NOMO-1 (cell line): Measurements from ENCODE around the gene OPCML.

Experiments
- DNase-seq, 2 experiments: peaks; one replicate each; lab custom pipeline; 2025; ENCODE audit not compliant: unreplicated experiment in 2 of 2; lab: John Stamatoyannopoulos, UW

The OPCML gene

DNA sequence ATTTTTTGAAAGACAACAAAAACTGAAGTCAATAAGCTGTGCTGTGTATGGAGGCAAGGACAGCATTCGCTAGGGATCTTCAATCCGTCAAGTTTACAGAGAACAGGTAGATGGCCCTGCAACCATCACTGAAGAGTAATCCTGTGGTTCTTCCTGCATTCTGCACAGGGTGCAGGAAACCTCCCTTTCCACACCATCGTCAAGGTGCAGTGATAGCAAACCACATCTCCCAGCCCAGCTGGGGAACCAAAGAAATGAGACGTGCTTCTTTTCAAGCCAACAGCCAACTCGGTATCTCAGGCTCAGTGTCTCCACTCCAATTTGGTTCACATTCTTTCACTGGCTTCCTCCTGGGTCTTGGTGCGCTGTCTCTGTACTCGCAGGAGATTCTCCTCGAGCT, 814.5 kb downstream of the OPCML start:
- no peak for DNase-seq

DNA sequence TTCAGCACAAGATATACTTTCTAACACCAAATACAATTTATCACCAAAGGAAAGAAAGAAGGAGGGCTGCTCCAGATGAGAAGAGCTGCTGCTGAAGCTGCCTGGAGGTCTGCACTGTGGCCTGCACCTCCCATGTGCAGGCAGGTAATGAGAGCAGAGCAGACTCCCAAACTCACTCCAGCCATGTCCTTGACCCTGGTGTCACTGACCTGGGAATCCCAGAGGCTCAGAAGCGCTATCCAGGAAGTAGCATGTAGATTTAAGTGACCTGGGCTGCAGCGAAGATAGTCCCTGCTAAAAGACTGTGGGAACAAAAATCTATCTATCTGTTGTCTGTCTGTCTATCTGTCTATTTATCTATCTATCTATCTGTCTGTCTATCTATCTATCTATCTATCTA, 816.3 kb downstream of the OPCML start:
- no peak for DNase-seq

GRCh38 chr11:132714859-132715440, 817.4 kb downstream of the OPCML start:
- no peak for DNase-seq

DNA sequence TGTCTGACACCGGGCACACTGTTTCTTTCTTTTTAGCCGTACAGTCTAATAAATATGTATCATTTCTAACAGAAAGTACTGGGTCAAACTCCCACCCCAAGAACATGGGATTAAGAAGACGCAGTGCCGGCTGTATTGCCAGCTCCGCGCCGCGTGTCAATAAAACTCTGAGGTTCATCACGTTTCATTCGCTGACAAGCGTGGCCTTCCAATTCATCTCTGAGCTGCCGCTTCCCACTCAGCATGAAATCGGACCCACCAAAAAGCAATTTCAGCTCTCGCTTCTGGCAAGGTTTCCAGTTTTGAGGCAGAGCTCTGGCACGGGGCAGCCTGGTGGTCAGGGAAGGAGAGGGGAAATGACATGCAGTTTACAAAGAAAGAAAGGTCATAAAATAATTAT, 819.8 kb downstream of the OPCML start:
- DNase-seq = no peak

- no peak for DNase-seq
Observed at GRCh38 chr11:132704781-132705375, 827.4 kb downstream of the OPCML start.

GRCh38 chr11:132692891-132693290, 839.4 kb downstream of the OPCML start:
- DNase-seq = no peak

DNA sequence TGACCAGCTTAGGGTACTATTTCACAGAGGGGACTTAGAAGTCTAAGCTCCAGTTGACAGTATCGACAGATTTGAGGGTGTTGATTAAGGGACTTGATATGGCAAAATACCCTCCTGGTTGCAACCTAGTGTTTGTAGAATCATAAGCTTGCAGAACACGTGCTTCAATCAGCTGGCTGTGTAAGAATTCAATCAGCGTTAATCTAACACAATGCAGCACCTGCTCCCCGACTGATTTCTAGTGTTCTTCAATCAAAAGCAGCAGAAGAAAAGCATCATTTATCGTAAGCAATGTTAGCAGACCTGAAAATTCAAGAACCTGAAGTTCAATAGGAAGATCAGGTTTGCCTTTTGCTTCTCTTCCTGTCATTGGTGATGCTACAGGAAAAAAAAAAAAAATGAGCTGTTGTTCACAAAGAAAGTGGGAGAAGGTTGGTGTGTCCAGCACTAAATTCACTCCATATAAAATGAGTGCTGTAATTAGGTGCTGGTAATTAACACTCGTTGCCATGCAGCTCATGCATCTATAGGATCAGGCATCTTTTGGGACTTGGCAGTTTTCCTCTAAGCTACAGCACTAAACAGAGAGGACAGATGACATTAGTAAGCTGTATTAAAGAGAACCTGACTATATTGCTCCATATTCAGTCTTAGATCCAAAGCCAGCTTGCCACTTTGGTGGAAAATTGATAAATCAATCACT, 840.3 kb downstream of the OPCML start:
- DNase-seq = no peak

GRCh38 chr11:132686886-132687285, 845.4 kb downstream of the OPCML start:
- no peak for DNase-seq

GRCh38 chr11:132685174-132685611, 847.1 kb downstream of the OPCML start:
- peak; percentile 68 to 76 for DNase-seq

GRCh38 chr11:132683602-132684001, 848.7 kb downstream of the OPCML start:
- no peak for DNase-seq

- DNase-seq = no peak
Observed at GRCh38 chr11:132681971-132682370, 850.3 kb downstream of the OPCML start.

DNA sequence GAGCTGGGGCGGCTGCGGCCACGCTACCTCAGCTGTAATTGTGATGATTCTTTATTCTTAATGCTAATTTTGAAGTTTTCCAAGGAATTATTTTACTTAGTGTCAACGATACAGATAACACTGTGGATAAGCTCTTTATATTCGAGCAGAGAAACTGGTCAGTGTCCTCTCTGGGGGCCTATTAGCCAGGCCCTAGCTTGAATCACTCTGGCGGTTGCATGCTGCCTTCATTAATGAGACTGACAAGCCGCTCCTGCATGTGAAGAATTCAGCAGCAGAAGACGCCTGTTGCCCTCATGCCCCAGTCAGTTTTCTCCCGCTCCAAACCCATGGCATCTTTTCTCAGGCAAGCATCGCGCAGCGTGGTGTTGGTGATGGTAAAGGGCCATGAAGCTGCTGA, 851.7 kb downstream of the OPCML start:
- DNase-seq = no peak

- DNase-seq = no peak
Observed at GRCh38 chr11:132674151-132674550, 858.1 kb downstream of the OPCML start.

DNA sequence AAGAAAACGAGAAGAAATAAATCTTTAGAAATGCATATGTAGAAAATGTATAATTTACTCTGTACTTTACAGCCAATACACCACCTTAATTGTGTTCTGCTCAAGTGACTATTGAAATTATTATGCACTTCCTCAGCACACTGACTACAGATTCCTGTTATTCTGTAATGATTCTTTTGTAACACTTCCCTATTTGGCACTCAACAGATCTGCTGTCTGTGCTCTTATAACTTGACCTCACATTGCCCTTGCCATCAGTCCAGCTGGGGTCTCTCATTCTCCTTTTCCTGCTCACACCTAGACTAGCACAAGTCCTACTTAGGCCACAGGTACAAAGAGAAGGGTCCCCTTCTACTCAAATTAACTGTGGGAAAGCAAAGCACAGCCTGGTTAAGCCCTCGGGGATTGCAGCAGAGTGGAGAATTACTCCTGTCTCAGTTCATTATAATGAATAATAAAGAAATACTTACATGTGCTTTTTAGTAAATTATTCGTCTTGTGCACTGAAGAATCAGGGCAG, 860.4 kb downstream of the OPCML start:
- peak; percentile 23 to 51 for DNase-seq

DNA sequence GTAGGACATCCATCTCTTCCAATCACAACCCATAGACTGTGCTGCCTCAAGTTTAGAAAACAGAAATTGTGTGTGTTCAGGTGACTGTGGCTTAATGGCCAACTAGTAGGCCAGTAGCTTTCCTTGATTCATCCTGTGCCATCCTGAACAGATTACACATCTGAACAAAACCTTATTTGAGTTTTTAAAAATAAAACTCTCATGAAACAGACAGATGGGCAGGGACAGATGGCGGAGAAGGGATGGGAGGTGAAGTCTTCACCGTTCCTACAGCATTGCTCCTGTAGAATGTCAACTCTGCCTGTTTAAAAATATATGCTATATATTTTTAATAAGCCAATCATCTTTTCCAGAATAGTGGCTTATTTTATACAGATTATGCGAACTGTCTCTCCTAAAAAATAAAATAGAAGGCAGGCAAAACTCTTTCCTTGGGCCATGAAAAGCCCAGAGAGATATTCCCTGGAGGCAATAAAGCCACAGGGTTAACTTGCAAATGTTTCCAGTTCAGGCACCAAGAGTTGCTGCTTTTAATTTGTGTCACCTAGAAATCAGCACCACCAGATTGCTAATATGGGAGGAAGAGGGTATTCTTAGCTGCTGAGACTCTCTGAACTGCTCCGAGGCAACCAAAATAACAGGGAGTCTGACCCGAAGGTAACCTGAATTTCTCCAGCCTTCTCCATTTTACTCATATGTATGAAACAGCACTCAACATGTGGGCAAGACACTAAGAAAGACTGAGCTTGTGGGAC, 861.2 kb downstream of the OPCML start:
- DNase-seq = no peak

DNA sequence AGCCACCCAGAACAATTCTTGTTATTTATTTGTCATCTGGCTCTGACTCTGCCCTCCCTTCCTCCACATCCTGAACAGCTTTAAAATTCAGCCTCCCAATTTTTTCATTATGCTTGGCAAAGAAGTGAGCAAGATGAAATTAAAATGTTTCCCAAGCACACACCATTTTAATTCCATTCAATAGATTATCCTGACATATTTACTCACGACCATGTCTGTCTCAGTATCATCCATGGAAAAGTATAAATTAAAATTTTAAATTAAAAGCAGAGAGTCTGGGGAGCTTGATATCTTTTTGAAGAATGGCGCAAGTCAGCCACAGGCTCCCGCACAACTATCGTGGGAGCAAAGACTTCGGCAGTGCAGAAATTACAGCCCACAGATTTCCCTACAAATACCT, 862.4 kb downstream of the OPCML start:
- no peak for DNase-seq

DNA sequence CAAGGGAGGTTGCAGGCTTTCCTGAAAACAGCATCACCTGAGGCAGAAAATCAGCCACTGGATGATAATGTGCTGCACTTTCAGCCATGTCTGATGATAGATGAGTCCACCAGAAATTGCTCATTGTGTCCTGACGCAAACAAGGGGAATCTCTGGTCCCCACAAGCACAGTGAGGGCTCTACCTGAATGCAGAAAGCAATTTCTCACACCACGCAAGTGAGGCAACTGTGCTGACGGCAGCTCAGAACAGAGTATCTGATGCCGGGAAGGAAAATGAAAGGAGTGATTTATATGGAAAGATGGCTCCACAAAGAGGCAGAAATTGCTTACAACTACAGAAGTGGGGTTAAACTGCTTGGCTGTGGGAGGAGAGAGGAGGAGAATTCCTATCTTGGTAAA, 867.1 kb downstream of the OPCML start:
- DNase-seq = no peak

- no peak for DNase-seq
Observed at GRCh38 chr11:132658696-132659095, 873.6 kb downstream of the OPCML start.

GRCh38 chr11:132658004-132658403, 874.3 kb downstream of the OPCML start:
- no peak for DNase-seq

- DNase-seq = no peak
Observed at GRCh38 chr11:132655187-132655855, 877.0 kb downstream of the OPCML start.

DNA sequence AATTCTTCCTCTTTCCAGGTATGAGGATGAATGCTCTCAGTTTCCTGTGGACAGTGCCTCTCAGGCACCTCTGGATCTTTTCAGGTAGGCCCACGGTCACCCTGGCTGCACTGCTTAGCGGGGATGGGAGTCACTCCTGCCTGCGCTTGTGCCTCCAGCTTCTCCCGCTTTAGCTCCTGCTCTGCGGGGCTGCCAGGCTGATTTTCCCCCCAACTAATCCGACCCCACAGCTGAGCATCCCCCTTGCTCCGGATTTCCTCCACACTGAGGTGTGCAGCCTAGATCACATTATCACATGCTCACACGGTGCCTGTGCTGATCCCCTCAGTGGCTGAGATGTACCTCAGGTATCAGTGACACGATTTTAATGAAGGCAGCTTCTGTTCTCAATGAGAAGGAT, 879.1 kb downstream of the OPCML start:
- no peak for DNase-seq
